Large intestine (tissue), 3 donors: Measurements from ENCODE around the gene RMDN2. TPM values are rescaled to one million over a fixed set of nuclear protein-coding genes. Genes with fewer than 3 reads are reported as not detected.

Experiments
- DNase-seq, 2 donors: peaks; one replicate each; pipeline versions ENCODE4 v3.0.0 to v3.0.0-alpha.2; 2013
- H3K27ac ChIP-seq: one replicate; pipeline ENCODE4 v1.5.1; 2013; ENCODE audit warnings: low read length
- H3K27me3 ChIP-seq: 2 replicates; pipeline ENCODE4 v1.6.1; 2013; ENCODE audit warnings: low read length; ENCODE audit not compliant: control insufficient read depth, insufficient read depth
- H3K36me3 ChIP-seq: 2 replicates; pipeline ENCODE4 v1.6.1; 2013; ENCODE audit warnings: low read length; ENCODE audit not compliant: control insufficient read depth, insufficient read depth
- H3K4me1 ChIP-seq: one replicate; pipeline ENCODE4 v1.6.1; 2013; ENCODE audit warnings: low read length; ENCODE audit not compliant: control insufficient read depth, insufficient read depth
- H3K4me3 ChIP-seq: one replicate; pipeline ENCODE4 v1.5.1; 2013; ENCODE audit warnings: low read length
- H3K9me3 ChIP-seq: one replicate; pipeline ENCODE4 v1.6.1; 2013; ENCODE audit warnings: mild to moderate bottlenecking, low read depth, low read length, moderate library complexity; ENCODE audit not compliant: control insufficient read depth
- WGBS: methylation state at CpG from one replicate; pipeline ENCODE4 v1.1.5; 2013; ENCODE audit warnings: low lambda C conversion rate; ENCODE audit not compliant: insufficient coverage; 5-methylcytosine and 5-hydroxymethylcytosine counted together
- polyA plus RNA-seq: library from polyadenylated mRNA; unstranded; fragments of 120-200 nt; gene quantifications from one replicate; pipeline ENCODE4 v1.2.1, GENCODE V29; 2013

RMDN2 gene
- polyA plus RNA-seq, 1 donor, result 23.9 TPM

GRCh38 chr2:37914340-37914739 is 10.7 kb upstream of the RMDN2 start:
- H3K9me3 ChIP-seq, result no peaks in the 10 kb centered on the region
- no peak overlapping the region for H3K4me3 ChIP-seq
- H3K27ac ChIP-seq, result no peak overlapping the region
- no peaks in the 10 kb centered on the region for H3K27me3 ChIP-seq
- H3K36me3 ChIP-seq, result no peaks in the 10 kb centered on the region
- WGBS, result no CpG with 5 or more reads among the region's 5 CpGs
- DNase-seq, result no peak
- peaks cover 10% of the 10 kb centered on the region for H3K4me1 ChIP-seq

GRCh38 chr2:37915773-37916172 is 9.3 kb upstream of the RMDN2 start:
- no peaks in the 10 kb centered on the region for H3K36me3 ChIP-seq
- WGBS, result no CpG with 5 or more reads among the region's 5 CpGs
- no peak overlapping the region for H3K4me3 ChIP-seq
- H3K27me3 ChIP-seq, result no peaks in the 10 kb centered on the region
- H3K27ac ChIP-seq, result no peak overlapping the region
- peaks cover 20% of the 10 kb centered on the region for H3K4me1 ChIP-seq
- DNase-seq, result no peak
- no peaks in the 10 kb centered on the region for H3K9me3 ChIP-seq

GRCh38 chr2:37916512-37917082 is 8.5 kb upstream of the RMDN2 start:
- Histone ChIP-seq H3K9me3 (no peaks in the 10 kb centered on the region), H3K36me3 (no peaks in the 10 kb centered on the region), H3K27ac (no peak overlapping the region), H3K27me3 (no peaks in the 10 kb centered on the region), H3K4me1 (peaks cover 25% of the 10 kb centered on the region), H3K4me3 (no peak overlapping the region)
- WGBS, result no CpG with 5 or more reads among the region's 3 CpGs
- peak in 1 of 2 donors; percentile 24 for DNase-seq

GRCh38 chr2:37917281-37918228 is 7.5 kb upstream of the RMDN2 start:
- DNase-seq, result no peak
- no peaks in the 10 kb centered on the region for H3K36me3 ChIP-seq
- H3K27ac ChIP-seq, result no peak overlapping the region
- H3K27me3 ChIP-seq, result no peaks in the 10 kb centered on the region
- no peak overlapping the region for H3K4me3 ChIP-seq
- whole genome bisulfite sequencing, result 100% methylated on average over 3 of the region's 9 CpGs
- no peaks in the 10 kb centered on the region for H3K9me3 ChIP-seq
- peaks cover 34% of the 10 kb centered on the region for H3K4me1 ChIP-seq

GRCh38 chr2:37918742-37919186 is 6.3 kb upstream of the RMDN2 start:
- H3K27ac ChIP-seq, result peak overlapping the region; percentile 69
- DNase-seq, result peak; percentile 55 to 81

GRCh38 chr2:37919631-37920032 is 5.5 kb upstream of the RMDN2 start:
- no peaks in the 10 kb centered on the region for H3K9me3 ChIP-seq
- whole genome bisulfite sequencing, result no CpG with 5 or more reads among the region's 2 CpGs

More at GRCh38 chr2:37918742-37919186, 6.3 kb upstream of the RMDN2 start:
- Histone ChIP-seq H3K4me3 (no peak overlapping the region), H3K36me3 (no peaks in the 10 kb centered on the region), H3K27me3 (no peaks in the 10 kb centered on the region), H3K9me3 (no peaks in the 10 kb centered on the region), H3K4me1 (peaks cover 46% of the 10 kb centered on the region)

DNA sequence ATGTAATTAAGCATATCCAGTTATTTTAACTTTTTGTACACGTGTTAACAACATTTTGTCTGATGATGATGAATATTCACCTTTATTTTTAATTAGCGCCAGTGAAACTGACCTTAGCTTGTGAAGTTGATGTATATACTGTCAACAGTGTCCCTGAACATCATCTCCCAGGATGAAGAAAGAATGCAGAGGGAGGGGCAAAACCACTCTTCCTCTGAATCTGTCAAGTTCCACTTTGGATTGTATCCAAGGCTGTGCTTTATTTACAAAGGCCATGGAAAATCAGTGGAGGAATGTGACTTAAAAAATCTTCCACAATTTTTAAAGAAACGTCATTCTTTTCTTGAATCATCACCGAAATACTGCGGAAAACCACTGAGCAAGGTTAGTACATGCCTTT is 4.5 kb upstream of the RMDN2 start:
- peaks cover 48% of the 10 kb centered on the region for H3K4me1 ChIP-seq
- 86% methylated on average over 5 of the region's 5 CpGs for WGBS
- H3K9me3 ChIP-seq, result no peaks in the 10 kb centered on the region
- no peak overlapping the region for H3K4me3 ChIP-seq
- H3K27ac ChIP-seq, result no peak overlapping the region
- no peaks in the 10 kb centered on the region for H3K36me3 ChIP-seq
- H3K27me3 ChIP-seq, result no peaks in the 10 kb centered on the region
- peak in 1 of 2 donors; percentile 7 for DNase-seq

More at GRCh38 chr2:37919631-37920032, 5.5 kb upstream of the RMDN2 start:
- no peaks in the 10 kb centered on the region for H3K36me3 ChIP-seq
- no peaks in the 10 kb centered on the region for H3K27me3 ChIP-seq
- peak; percentile 66 to 83 for DNase-seq
- H3K27ac ChIP-seq, result peak overlapping the region; percentile 69
- peaks cover 48% of the 10 kb centered on the region for H3K4me1 ChIP-seq
- no peak overlapping the region for H3K4me3 ChIP-seq

DNA sequence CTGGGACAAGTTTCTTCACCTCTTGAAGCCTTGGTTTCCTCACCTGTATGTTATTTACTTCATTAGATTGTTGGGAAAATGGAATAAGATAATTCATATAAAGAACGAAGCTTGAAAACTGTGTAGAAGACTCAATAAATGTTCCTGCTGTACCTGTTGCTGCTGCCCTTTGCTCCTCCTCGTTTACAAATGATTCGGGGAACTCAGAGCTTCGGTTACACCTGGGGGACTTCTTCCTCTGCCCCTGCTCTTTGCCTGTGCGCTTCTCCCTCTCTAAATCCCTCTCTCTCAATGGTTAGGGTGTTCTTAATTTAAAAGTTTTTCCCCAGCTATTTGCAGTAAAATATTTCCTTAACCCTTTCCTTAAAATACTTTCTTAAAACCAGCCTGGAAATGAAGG is 3.3 kb upstream of the RMDN2 start:
- DNase-seq, result peak in 1 of 2 donors; percentile 51
- Histone ChIP-seq H3K27ac (peak overlapping the region; percentile 63), H3K27me3 (no peaks in the 10 kb centered on the region), H3K4me3 (no peak overlapping the region), H3K4me1 (peaks cover 50% of the 10 kb centered on the region), H3K36me3 (no peaks in the 10 kb centered on the region), H3K9me3 (no peaks in the 10 kb centered on the region)
- WGBS, result no CpG with 5 or more reads among the region's 5 CpGs

GRCh38 chr2:37923308-37924055 is 1.6 kb upstream of the RMDN2 start:
- Histone ChIP-seq H3K4me1 (peaks cover 51% of the 10 kb centered on the region), H3K4me3 (no peak overlapping the region), H3K9me3 (no peaks in the 10 kb centered on the region), H3K27me3 (no peaks in the 10 kb centered on the region), H3K27ac (peak overlapping the region; percentile 63), H3K36me3 (no peaks in the 10 kb centered on the region)
- 73% methylated on average over 3 of the region's 13 CpGs for WGBS
- peak in 1 of 2 donors; percentile 51 for DNase-seq

GRCh38 chr2:37926635-37927034 is 1.5 kb downstream of the RMDN2 start:
- no peak for DNase-seq
- Histone ChIP-seq H3K36me3 (peaks cover 7% of the 10 kb centered on the region), H3K4me1 (peaks cover 38% of the 10 kb centered on the region), H3K4me3 (peak overlapping the region; percentile 13), H3K27me3 (no peaks in the 10 kb centered on the region), H3K9me3 (no peaks in the 10 kb centered on the region), H3K27ac (no peak overlapping the region)
- no CpG with 5 or more reads among the region's 6 CpGs for WGBS
